GM12875 (cell line): ENCODE data around the gene CDON.

Experiments
- H3K4me3 ChIP-seq: one replicate; pipeline ENCODE4 v1.5.1; 2011; ENCODE audit warnings: low read depth, low read length, control low read depth
- TF ChIP-seq, protein P1 (sequence below): IDR thresholded peaks from 2 replicates; pipeline ENCODE4 v1.5.1; 2011; ENCODE audit warnings: low read depth, mild to moderate bottlenecking, control low read depth, inconsistent platforms, low read length, moderate library complexity, borderline replicate concordance; ENCODE audit not compliant: insufficient read depth

Gene CDON

DNA sequence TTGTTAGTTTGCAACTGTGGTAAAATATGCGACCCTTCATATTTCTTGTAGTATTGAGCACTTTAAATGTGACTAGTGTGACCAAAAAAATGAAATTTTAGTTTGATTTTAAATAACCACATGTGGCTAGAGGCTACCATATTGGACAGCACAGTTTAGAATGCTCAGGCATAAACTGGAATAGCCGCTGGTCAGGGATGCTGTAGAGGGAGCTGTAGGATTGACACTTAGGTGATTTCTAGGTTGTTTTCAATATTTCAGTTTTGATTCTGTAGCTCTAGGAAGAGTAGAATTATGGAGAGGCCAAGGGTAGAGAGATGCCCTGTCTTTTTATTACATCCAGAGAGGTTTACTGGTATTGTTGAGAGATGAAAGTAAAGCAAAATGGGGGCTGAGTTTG is 127.6 kb downstream of the CDON start:
- TF ChIP-seq, protein P1, sequence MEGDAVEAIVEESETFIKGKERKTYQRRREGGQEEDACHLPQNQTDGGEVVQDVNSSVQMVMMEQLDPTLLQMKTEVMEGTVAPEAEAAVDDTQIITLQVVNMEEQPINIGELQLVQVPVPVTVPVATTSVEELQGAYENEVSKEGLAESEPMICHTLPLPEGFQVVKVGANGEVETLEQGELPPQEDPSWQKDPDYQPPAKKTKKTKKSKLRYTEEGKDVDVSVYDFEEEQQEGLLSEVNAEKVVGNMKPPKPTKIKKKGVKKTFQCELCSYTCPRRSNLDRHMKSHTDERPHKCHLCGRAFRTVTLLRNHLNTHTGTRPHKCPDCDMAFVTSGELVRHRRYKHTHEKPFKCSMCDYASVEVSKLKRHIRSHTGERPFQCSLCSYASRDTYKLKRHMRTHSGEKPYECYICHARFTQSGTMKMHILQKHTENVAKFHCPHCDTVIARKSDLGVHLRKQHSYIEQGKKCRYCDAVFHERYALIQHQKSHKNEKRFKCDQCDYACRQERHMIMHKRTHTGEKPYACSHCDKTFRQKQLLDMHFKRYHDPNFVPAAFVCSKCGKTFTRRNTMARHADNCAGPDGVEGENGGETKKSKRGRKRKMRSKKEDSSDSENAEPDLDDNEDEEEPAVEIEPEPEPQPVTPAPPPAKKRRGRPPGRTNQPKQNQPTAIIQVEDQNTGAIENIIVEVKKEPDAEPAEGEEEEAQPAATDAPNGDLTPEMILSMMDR = no peak
- no peak overlapping the region for H3K4me3 ChIP-seq

DNA sequence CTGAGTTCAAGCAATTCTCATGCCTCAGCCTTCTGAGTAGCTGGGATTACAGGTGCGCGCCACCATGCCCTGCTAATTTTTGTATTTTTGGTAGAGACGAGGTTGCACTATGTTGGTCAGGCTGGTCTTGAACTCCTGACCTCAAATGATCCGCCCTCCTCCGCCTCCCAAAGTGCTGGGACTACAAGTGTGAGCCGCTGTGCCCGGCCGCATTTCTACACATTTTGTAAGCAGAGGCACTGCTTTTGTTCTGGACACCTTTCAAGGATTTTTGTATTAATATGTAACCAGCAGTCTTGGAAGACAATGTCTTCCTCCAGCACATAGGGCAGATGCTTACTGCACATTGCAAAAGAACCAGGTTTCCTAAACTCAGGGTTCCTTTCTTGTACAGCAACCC is 128.2 kb downstream of the CDON start:
- TF ChIP-seq, protein P1 = no peak

DNA sequence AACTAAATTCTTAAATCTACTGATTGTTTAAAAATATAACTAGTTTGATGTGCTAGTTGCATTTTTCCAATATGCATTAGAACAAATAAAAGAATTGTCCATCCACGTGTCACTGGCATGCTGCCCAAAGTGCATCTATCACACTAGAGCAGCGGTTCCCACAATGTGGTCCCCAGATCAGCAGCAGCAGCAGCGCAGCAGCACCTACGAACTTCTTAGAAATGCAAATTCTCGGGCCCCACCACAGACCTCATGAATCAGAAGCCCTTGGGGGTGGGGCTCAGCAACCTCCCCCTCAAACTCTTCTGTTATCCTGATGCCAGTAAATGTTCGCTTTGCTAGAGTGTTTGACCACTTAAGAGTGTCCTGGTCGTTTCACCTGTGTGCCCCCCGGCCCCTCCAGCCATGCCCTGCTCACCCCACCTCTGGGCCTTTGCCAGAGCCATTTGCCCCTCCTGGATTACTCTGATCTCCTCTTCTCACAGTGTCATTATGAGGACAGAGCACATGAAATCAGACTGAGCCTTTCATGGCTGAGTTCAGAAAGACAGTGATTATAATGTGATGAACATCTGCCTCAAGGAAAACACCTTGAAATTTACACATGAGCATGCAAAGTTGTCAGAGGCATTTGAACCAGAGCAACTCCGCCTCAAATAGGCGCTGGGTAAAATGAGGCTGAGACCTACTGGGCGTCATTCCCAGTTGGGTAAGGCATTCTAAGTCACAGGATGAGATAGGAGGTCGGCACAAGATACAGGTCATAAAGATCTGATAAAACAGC is 129.4 kb downstream of the CDON start:
- no peak overlapping the region for H3K4me3 ChIP-seq
- TF ChIP-seq, protein P1 = no peak

More for the DNA sequence above, 128.2 kb downstream of the CDON start:
- no peak overlapping the region for H3K4me3 ChIP-seq

DNA sequence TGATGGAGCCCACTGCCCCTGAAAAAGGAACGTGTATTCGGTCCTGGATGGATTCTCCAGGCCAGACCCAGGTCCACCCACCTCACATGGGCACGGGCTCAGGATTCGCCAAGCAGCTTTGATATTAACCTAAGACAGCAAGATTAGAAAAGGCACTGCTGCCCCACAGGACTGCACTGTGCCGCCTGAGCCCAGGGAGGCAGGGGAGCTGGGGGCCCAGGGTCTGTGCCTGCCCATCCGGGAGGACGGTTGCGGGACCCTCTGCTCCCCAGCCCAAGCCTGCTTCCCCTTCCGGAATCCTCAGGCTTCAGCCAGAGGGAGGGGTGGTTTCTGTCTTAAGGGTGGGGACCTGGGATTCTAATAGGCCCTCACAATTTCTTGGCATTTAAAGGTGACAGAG is 130.4 kb downstream of the CDON start:
- TF ChIP-seq, protein P1 = no peak
- no peak overlapping the region for H3K4me3 ChIP-seq

DNA sequence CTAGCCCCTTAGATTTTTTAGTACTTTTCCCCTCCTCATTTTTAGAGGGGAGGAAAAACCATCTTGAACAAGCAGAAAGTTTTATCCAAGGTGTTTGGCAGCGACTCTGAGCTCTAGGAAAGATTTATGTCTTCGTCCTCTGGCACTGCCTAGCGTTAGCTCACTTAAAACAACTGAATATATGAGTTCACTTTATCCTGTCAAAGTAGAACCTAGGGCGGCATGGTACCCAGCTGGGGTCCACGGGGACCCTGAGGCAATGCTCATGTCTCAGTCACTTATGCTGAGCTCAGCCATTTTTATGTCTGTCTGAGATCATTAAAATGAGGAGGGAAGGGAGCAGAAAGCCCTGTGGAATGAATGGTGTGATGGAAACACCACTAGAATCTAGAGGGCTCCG is 131.0 kb downstream of the CDON start:
- H3K4me3 ChIP-seq = no peak overlapping the region
- TF ChIP-seq, protein P1 = no peak

DNA sequence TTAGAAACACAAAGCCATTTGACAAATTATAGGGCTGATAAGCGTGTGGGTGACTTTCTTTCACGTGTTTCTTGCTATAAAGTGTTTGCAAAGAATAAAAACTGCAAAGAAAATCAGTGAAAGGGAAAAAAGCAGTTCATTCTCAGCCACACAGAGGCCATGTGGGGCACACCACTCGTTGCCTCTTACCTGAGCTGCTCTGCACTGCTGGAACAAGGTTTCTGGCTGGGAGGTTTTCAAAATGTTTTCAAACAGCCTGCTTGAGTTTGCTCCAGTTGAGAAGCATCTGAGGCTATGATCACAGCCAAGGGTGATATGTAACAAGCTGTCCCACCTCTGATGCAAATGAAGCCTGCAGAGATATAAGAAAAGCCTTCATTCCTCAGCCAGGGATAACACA is 131.6 kb downstream of the CDON start:
- TF ChIP-seq, protein P1 = no peak
- no peak overlapping the region for H3K4me3 ChIP-seq

DNA sequence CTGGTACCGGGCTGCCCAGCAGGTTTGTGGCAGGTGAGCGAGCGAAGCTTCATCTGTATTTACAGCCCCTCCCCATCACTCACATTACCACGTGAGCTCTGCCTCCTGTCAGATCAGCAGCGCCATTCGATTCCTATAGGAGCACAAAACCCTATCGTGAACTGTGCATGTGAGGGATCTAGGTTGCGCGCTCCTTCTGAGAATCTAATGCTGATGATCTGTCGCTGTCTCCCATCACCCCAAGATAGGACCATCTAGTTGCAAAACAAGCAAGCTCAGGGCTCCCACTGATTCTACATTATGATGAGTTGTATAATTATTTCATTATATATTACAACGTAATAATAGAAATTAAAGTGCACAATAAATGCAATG is 132.6 kb downstream of the CDON start:
- TF ChIP-seq, protein P1 = no peak
- H3K4me3 ChIP-seq = no peak overlapping the region
